Measurements from ENCODE around the gene RPRD1B.

DNA sequence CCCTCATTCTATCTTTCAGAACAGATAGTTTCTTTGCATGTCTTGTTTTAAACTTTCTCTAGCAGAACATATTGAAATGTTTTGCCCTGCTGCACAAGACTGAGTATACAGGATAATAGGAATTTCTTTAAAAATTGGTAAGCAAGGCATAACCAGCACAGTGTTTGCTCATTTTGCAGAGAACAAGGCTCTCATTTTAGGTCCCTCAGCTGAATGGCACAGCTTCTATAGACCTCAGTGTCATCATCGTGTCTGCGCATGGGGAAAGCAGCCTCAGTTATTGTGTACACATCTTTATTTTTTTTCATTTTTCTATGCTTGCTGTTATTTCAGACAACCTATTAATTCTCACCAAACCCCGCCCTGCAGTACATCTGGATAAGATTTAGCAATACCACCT lies 36.0 kb upstream of the RPRD1B start:
- TF ChIP-seq, protein P1, sequence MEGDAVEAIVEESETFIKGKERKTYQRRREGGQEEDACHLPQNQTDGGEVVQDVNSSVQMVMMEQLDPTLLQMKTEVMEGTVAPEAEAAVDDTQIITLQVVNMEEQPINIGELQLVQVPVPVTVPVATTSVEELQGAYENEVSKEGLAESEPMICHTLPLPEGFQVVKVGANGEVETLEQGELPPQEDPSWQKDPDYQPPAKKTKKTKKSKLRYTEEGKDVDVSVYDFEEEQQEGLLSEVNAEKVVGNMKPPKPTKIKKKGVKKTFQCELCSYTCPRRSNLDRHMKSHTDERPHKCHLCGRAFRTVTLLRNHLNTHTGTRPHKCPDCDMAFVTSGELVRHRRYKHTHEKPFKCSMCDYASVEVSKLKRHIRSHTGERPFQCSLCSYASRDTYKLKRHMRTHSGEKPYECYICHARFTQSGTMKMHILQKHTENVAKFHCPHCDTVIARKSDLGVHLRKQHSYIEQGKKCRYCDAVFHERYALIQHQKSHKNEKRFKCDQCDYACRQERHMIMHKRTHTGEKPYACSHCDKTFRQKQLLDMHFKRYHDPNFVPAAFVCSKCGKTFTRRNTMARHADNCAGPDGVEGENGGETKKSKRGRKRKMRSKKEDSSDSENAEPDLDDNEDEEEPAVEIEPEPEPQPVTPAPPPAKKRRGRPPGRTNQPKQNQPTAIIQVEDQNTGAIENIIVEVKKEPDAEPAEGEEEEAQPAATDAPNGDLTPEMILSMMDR (IDR thresholded peaks at IDR 0.05; ENCODE audit: low read length) = no peak
- TF ChIP-seq EZH2 (IDR thresholded peaks at IDR 0.05; ENCODE audit: borderline replicate concordance, low read length) = no peak

Measured in OCI-LY1 (cell line).